ENCODE data around the gene NCS1. TPM values are rescaled to one million over a fixed set of nuclear protein-coding genes. Genes with fewer than 3 reads are reported as not detected.

The NCS1 gene
- total RNA-seq, 1 donor from 2014 or later: 126 TPM

DNA sequence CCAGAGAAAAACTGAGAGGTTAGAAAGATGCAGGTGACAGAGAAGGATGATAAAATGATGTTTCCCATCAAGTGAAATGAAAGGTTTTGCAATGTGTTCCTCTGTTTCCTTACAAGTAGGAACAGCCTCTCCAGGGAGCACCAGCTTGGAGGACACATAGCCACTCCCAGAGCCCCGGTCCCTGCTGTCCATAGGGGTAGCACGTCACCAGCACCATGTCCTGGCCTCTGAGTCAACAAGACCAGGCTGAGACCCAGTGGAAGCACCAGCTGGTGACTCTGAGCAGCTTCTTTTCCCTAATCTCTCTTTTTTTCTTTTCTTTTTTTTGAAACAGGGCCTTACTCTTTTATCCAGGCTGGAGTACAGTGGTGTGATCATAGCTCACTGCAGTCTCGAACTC is 73.9 kb downstream of the NCS1 start:
- DNase-seq (ENCODE audit: low read depth) (no peak), FAIRE-seq (no peak)
- peaks cover 4% of the 10 kb centered on the region for H3K27me3 ChIP-seq (ENCODE audit: insufficient read depth, low read length)
- H3K9ac ChIP-seq (ENCODE audit: low read length): no peak overlapping the region
- H3K27me3 Mint-ChIP-seq (ENCODE audit: low read depth, unreplicated experiment): peaks cover 13% of the 10 kb centered on the region
- H3K4me3 Mint-ChIP-seq (ENCODE audit: unreplicated experiment): no peak overlapping the region
- no peak overlapping the region for H3K4me3 ChIP-seq (ENCODE audit: insufficient read depth, low read depth, low read length)
- no peaks in the 10 kb centered on the region for H3K4me1 ChIP-seq (ENCODE audit: insufficient read depth, low read length)
- H3K36me3 ChIP-seq (ENCODE audit: insufficient read depth, low read length): no peaks in the 10 kb centered on the region
- no peak overlapping the region for H3K27ac ChIP-seq (ENCODE audit: low read depth, low read length)
- no peak for TF ChIP-seq EZH2 (IDR thresholded peaks at IDR 0.05; ENCODE audit: insufficient read depth, low read length)
- TF ChIP-seq, protein P1, sequence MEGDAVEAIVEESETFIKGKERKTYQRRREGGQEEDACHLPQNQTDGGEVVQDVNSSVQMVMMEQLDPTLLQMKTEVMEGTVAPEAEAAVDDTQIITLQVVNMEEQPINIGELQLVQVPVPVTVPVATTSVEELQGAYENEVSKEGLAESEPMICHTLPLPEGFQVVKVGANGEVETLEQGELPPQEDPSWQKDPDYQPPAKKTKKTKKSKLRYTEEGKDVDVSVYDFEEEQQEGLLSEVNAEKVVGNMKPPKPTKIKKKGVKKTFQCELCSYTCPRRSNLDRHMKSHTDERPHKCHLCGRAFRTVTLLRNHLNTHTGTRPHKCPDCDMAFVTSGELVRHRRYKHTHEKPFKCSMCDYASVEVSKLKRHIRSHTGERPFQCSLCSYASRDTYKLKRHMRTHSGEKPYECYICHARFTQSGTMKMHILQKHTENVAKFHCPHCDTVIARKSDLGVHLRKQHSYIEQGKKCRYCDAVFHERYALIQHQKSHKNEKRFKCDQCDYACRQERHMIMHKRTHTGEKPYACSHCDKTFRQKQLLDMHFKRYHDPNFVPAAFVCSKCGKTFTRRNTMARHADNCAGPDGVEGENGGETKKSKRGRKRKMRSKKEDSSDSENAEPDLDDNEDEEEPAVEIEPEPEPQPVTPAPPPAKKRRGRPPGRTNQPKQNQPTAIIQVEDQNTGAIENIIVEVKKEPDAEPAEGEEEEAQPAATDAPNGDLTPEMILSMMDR (IDR thresholded peaks at IDR 0.05; ENCODE audit: insufficient read depth, low read depth, low read length): no peak
- H2AFZ ChIP-seq (ENCODE audit: low read depth, low read length): no peak overlapping the region
- H3K9me3 ChIP-seq (ENCODE audit: insufficient read depth, low read depth, low read length): no peaks in the 10 kb centered on the region
- H3K9me3 Mint-ChIP-seq (ENCODE audit: unreplicated experiment): peaks cover 4% of the 10 kb centered on the region
- H3K79me2 ChIP-seq (ENCODE audit: insufficient read depth, low read length): no peaks in the 10 kb centered on the region
- H3K36me3 Mint-ChIP-seq (ENCODE audit: low read depth, unreplicated experiment): no peaks in the 10 kb centered on the region
- no peak overlapping the region for H3K27ac Mint-ChIP-seq (ENCODE audit: unreplicated experiment)
- no peak overlapping the region for H3K4me2 ChIP-seq (ENCODE audit: low read length)
- no peaks in the 10 kb centered on the region for H4K20me1 ChIP-seq (ENCODE audit: insufficient read depth, low read length)
- H3K4me1 Mint-ChIP-seq (ENCODE audit: low read depth, unreplicated experiment): peaks cover 2% of the 10 kb centered on the region

DNA sequence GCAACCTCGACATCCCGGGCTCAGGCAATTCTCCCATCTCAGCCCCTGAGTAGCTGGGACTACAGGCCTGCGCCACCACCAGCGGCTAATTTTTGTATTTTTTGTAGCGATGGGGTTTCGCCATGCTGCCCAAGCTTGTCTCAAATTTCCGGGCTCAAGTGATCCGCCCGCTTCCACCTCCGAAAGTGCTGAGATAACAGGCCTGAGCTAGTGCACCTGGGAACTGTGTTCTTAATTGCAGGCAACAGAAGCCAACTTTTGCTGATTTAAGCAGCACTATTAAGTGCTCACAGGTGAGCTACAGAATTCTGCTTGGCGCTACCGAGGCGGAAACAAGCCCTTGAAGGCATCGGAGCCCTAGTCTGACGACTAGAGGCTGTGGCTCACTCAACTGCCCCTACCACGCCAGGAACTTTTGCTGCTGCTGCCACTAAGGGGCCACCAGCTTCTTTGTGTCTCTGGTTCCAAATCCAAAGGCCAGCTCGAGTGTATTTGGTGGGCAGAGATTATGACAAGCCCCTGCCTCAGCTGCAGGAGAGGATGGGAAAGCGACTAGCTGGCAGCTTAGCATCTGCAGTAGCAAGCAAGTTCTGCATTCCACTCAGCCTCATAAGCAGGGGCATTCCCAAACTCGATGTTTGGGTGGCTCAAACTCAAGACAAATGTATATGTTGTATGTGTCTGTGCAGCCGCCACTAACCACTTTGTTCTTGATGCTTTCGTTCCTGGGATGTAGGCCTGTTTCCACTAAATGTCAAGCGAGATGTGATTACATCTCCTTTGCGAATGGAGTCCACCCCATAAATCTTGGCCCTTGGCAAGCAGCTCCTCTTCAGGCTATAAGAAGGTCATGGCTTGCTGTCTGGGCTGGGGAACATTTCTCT is 82.8 kb downstream of the NCS1 start:
- Histone ChIP-seq H3K27me3 (ENCODE audit: insufficient read depth, low read length) (peaks cover 9% of the 10 kb centered on the region), H3K9ac (ENCODE audit: low read length) (no peak overlapping the region), H3K79me2 (ENCODE audit: insufficient read depth, low read length) (no peaks in the 10 kb centered on the region), H3K4me1 (ENCODE audit: insufficient read depth, low read length) (no peaks in the 10 kb centered on the region), H3K9me3 (ENCODE audit: insufficient read depth, low read depth, low read length) (no peaks in the 10 kb centered on the region), H4K20me1 (ENCODE audit: insufficient read depth, low read length) (no peaks in the 10 kb centered on the region), H3K36me3 (ENCODE audit: insufficient read depth, low read length) (no peaks in the 10 kb centered on the region), H3K27ac (ENCODE audit: low read depth, low read length) (no peak overlapping the region), H2AFZ (ENCODE audit: low read depth, low read length) (no peak overlapping the region), H3K4me3 (ENCODE audit: insufficient read depth, low read depth, low read length) (no peak overlapping the region), H3K4me2 (ENCODE audit: low read length) (no peak overlapping the region)
- FAIRE-seq: no peak
- Mint-ChIP-seq H3K27ac (ENCODE audit: unreplicated experiment) (no peak overlapping the region), H3K4me3 (ENCODE audit: unreplicated experiment) (no peak overlapping the region), H3K9me3 (ENCODE audit: unreplicated experiment) (peaks cover 4% of the 10 kb centered on the region), H3K27me3 (ENCODE audit: low read depth, unreplicated experiment) (peaks cover 22% of the 10 kb centered on the region), H3K36me3 (ENCODE audit: low read depth, unreplicated experiment) (peaks cover 4% of the 10 kb centered on the region), H3K4me1 (ENCODE audit: low read depth, unreplicated experiment) (no peaks in the 10 kb centered on the region)
- no peak for DNase-seq (ENCODE audit: low read depth)
- no peak for TF ChIP-seq EZH2 (IDR thresholded peaks at IDR 0.05; ENCODE audit: insufficient read depth, low read length)
- TF ChIP-seq, protein P1 (IDR thresholded peaks at IDR 0.05; ENCODE audit: insufficient read depth, low read depth, low read length): no peak

DNA sequence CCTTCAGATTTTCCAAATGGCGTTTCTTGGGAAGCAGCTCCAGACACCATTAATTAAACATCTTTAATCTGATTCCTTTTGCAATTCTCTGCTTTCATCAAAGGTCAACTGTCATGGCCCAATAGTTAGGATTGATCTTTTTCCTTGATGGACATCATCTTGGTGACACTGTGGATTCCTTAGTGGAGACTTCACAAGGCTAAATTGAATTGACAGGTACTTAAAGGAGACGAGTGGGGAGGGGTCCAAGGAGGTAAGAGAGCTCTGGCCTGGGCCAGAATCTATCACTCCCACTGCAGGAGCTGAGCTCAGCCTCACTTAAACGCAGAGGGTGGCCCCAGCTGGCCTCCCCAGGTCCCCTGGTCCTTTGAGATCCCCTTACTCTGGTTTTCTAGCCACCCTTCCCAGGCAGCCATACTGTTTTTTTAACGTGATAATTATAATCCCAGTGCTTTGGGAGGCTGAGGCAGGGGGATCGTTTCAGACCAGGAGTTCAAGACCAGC is 83.5 kb downstream of the NCS1 start:
- Mint-ChIP-seq H3K4me3 (ENCODE audit: unreplicated experiment) (no peak overlapping the region), H3K27ac (ENCODE audit: unreplicated experiment) (no peak overlapping the region), H3K27me3 (ENCODE audit: low read depth, unreplicated experiment) (peaks cover 22% of the 10 kb centered on the region), H3K9me3 (ENCODE audit: unreplicated experiment) (peaks cover 4% of the 10 kb centered on the region), H3K4me1 (ENCODE audit: low read depth, unreplicated experiment) (no peaks in the 10 kb centered on the region), H3K36me3 (ENCODE audit: low read depth, unreplicated experiment) (peaks cover 4% of the 10 kb centered on the region)
- H3K4me1 ChIP-seq (ENCODE audit: insufficient read depth, low read length): no peaks in the 10 kb centered on the region
- no peaks in the 10 kb centered on the region for H4K20me1 ChIP-seq (ENCODE audit: insufficient read depth, low read length)
- no peaks in the 10 kb centered on the region for H3K36me3 ChIP-seq (ENCODE audit: insufficient read depth, low read length)
- H2AFZ ChIP-seq (ENCODE audit: low read depth, low read length): no peak overlapping the region
- H3K79me2 ChIP-seq (ENCODE audit: insufficient read depth, low read length): no peaks in the 10 kb centered on the region
- no peak overlapping the region for H3K27ac ChIP-seq (ENCODE audit: low read depth, low read length)
- no peak for DNase-seq (ENCODE audit: low read depth)
- TF ChIP-seq, protein P1 (IDR thresholded peaks at IDR 0.05; ENCODE audit: insufficient read depth, low read depth, low read length): no peak
- no peak for TF ChIP-seq EZH2 (IDR thresholded peaks at IDR 0.05; ENCODE audit: insufficient read depth, low read length)
- no peak for FAIRE-seq
- H3K4me3 ChIP-seq (ENCODE audit: insufficient read depth, low read depth, low read length): no peak overlapping the region
- peaks cover 15% of the 10 kb centered on the region for H3K27me3 ChIP-seq (ENCODE audit: insufficient read depth, low read length)
- H3K4me2 ChIP-seq (ENCODE audit: low read length): no peak overlapping the region
- H3K9me3 ChIP-seq (ENCODE audit: insufficient read depth, low read depth, low read length): no peaks in the 10 kb centered on the region
- no peak overlapping the region for H3K9ac ChIP-seq (ENCODE audit: low read length)

Data from astrocyte (in vitro differentiated cells and primary cell).